K562 (cell line): ENCODE results near the gene SMARCA1. TPM values are rescaled to one million over a fixed set of nuclear protein-coding genes. Genes with fewer than 3 reads are reported as not detected.

Source experiments
- CCNT2 ChIP-seq: IDR thresholded peaks from 2 replicates; pipeline ENCODE4 v1.6.1; 2011; ENCODE audit warnings: borderline replicate concordance, low read depth, mild to moderate bottlenecking, moderate library complexity, mixed read lengths, low read length; ENCODE audit not compliant: insufficient read length; ENCODE audit errors: extremely low read depth
- CTCF ChIP-seq, 3 experiments: IDR thresholded peaks in 2 of 3; conservative IDR thresholded peaks in 1 of 3; 2 replicates each; pipeline ENCODE4 v1.5.1; 2011 to 2012; ENCODE audit warnings: low read length in 3 of 3, mild to moderate bottlenecking in 3 of 3, control low read depth in 2 of 3, improper control_type of control experiment in 1 of 3, inconsistent platforms in 1 of 3, low read depth in 1 of 3, mixed read lengths in 1 of 3, moderate library complexity in 1 of 3; ENCODE audit not compliant: insufficient read depth in 2 of 3
- E2F6 ChIP-seq, 2 experiments: IDR thresholded peaks; 2 replicates each; pipeline ENCODE4 v1.6.1; 2011; ENCODE audit warnings: borderline replicate concordance in 1 of 2, control low read depth in 1 of 2, low read depth in 1 of 2, low read length in 1 of 2, mild to moderate bottlenecking in 1 of 2, mixed read lengths in 1 of 2, moderate library complexity in 1 of 2; ENCODE audit not compliant: insufficient read depth in 1 of 2, insufficient read length in 1 of 2, poor library complexity in 1 of 2, severe bottlenecking in 1 of 2; ENCODE audit errors: extremely low read depth in 1 of 2
- GATAD2B ChIP-seq: fragments of 450-650 bp; IDR thresholded peaks from 2 replicates; pipeline ENCODE4 v1.6.1; 2017; ENCODE audit warnings: mild to moderate bottlenecking, borderline replicate concordance
- ILF3 ChIP-seq: fragments of 450-650 bp; IDR thresholded peaks from 2 replicates; pipeline ENCODE4 v1.6.1; 2018; ENCODE audit warnings: antibody characterized with exemption, mild to moderate bottlenecking, moderate library complexity, borderline replicate concordance
- ILK ChIP-seq: fragments of 450-650 bp; IDR thresholded peaks from 2 replicates; pipeline ENCODE4 v1.6.1; 2016; ENCODE audit warnings: missing genetic modification characterization, low read depth, mild to moderate bottlenecking, missing compliant biosample characterization, moderate library complexity, borderline replicate concordance
- NFATC3 ChIP-seq: fragments of 450-650 bp; IDR thresholded peaks from 2 replicates; pipeline ENCODE4 v1.6.1; 2017; ENCODE audit warnings: mild to moderate bottlenecking
- NFIC ChIP-seq: fragments of 450-650 bp; IDR thresholded peaks from 2 replicates; pipeline ENCODE4 v1.6.1; 2017; ENCODE audit warnings: mild to moderate bottlenecking, inconsistent platforms
- POLR2A ChIP-seq: fragments of 450-650 bp; conservative IDR thresholded peaks from 2 replicates; pipeline ENCODE4 v1.6.1; 2016
- TFAP4 ChIP-seq: sonication (generic); formaldehyde crosslinking; IDR thresholded peaks from 2 replicates; pipeline ENCODE4 v1.8.0; 2022; ENCODE audit warnings: missing genetic modification reagents, mild to moderate bottlenecking, moderate library complexity, borderline replicate concordance
- ZBTB9 ChIP-seq: fragments of 450-650 bp; formaldehyde crosslinking; IDR thresholded peaks from 2 replicates; pipeline ENCODE4 v1.4.0; 2020; ENCODE audit warnings: mild to moderate bottlenecking, moderate library complexity
- ZNF318 ChIP-seq, 2 experiments: fragments of 450-650 bp; IDR thresholded peaks; 2 replicates each; pipeline ENCODE4 v1.6.1; 2016; ENCODE audit warnings: mild to moderate bottlenecking in 2 of 2, borderline replicate concordance in 1 of 2, low read depth in 1 of 2, moderate library complexity in 1 of 2
- polyA plus RNA-seq, 8 experiments: library from polyadenylated mRNA; depleted of rRNA in 4 of 8; stranded (reverse) in 5 of 8; unstranded in 3 of 8; fragments of >200 nt; fragmentation: Nextera tagmentation in 2 of 8; fragmentation: Illumina TruSeq in 1 of 8; extraction: Ambion mirVana in 2 of 8; extraction: Trizol in 1 of 8; gene quantifications; 2 replicates each; pipeline versions ENCODE4 v1.2.1 to v1.2.3, GENCODE V29; 2011 to 2014; ENCODE audit warnings: inconsistent platforms in 1 of 8, missing spikeins in 1 of 8
- total RNA-seq, 7 experiments: library from RNA; depleted of rRNA in 6 of 7; stranded (reverse); fragments of >200 nt in 6 of 7; fragmentation: Illumina TruSeq in 2 of 7; extraction: Trizol in 2 of 7; gene quantifications; 2 replicates each; pipeline versions ENCODE4 v1.2.1 to v1.2.3, GENCODE V29; 2011 to 2021; ENCODE audit warnings: low replicate concordance in 1 of 7

SMARCA1 gene
- total and polyA plus RNA-seq, 9 of the 15 experiments (the other 6 are each of a cell fraction or from before 2014, with no cell fraction given): 0.42 to 3.0 (median 2.0) TPM

GRCh38 chrX:129540068-129540653, 16.9 kb upstream of the SMARCA1 start, which contains the start of gene OCRL (continued):
- TF ChIP-seq ZNF318 (IDR thresholded peaks at IDR 0.05; ENCODE audit: borderline replicate concordance in 1 of 2, low read depth in 1 of 2): no peak
- 0 out of 2 replicates have a peak, but pooled peaks have one; percentile 25 for TF ChIP-seq ILF3
- peak in 1 of 2 experiments; percentile 39 for TF ChIP-seq E2F6 (IDR thresholded peaks at IDR 0.05; ENCODE audit: borderline replicate concordance in 1 of 2, extremely low read depth in 1 of 2, insufficient read depth in 1 of 2, insufficient read length in 1 of 2, low read depth in 1 of 2, low read length in 1 of 2, poor library complexity in 1 of 2, severe bottlenecking in 1 of 2)
- peak; percentile 75 to 84 (median 83) for TF ChIP-seq CTCF (IDR thresholded peaks at IDR 0.05 in 2 of 3, conservative IDR thresholded peaks at IDR 0.05 in 1 of 3; ENCODE audit: insufficient read depth in 2 of 3, low read depth in 1 of 3, low read length in 3 of 3)
- TF ChIP-seq POLR2A: peak; percentile 73
- TF ChIP-seq ILK (tag): no peak
- TF ChIP-seq ZBTB9 (CRISPR knock-in tag): no peak
- no peak for TF ChIP-seq GATAD2B
- TF ChIP-seq NFATC3: no peak
- peak; percentile 38 for TF ChIP-seq CCNT2
- TF ChIP-seq NFIC: 0 out of 2 replicates have a peak, but pooled peaks have one; percentile 9
- peak; percentile 42; the same call in 1 of the 2 replicates for TF ChIP-seq TFAP4 (CRISPR knock-in tag)
